Activated naive CD4-positive, alpha-beta T cell treated with anti-CD3 and anti-CD28 coated beads, Interleukin-2, amount 50 U/mL, for 72 hours (primary cell): ENCODE results near the gene ACTR5. TPM values are rescaled to one million over a fixed set of nuclear protein-coding genes. Genes with fewer than 3 reads are reported as not detected.
"Not testable (repeated sequence)": the region's sequence is repeated elsewhere in the genome, so short reads cannot be mapped to it uniquely, and the experiment has no call there.

Experiments used
- ATAC-seq, 2 donors: fragments of 150-1000 bp; cut with Tn5 transposase; 2 replicates each; pipeline ENCODE4 v1.10.0; 2021; ENCODE audit warnings: mild to moderate bottlenecking in 2 of 2, moderate library complexity in 2 of 2
- DNase-seq, 2 donors: peaks; one replicate each; pipeline ENCODE4 v3.0.0; 2021 to 2022; ENCODE audit warnings: low spot score in 2 of 2
- H3K27ac Mint-ChIP-seq, 2 donors: one replicate each; pipeline ENCODE4 v1.8.0; 2022; ENCODE audit warnings: mild to moderate bottlenecking in 2 of 2, mixed read lengths in 2 of 2
- H3K36me3 Mint-ChIP-seq, 2 donors: one replicate each; pipeline ENCODE4 v1.8.0; 2022; ENCODE audit warnings: mixed read lengths in 2 of 2
- H3K9me3 Mint-ChIP-seq, 2 donors: one replicate each; pipeline ENCODE4 v1.8.0; 2022; ENCODE audit warnings: mixed read lengths in 2 of 2
- total RNA-seq, 2 donors: library from RNA; stranded (reverse); gene quantifications; one replicate each; pipeline ENCODE4 v1.2.3, GENCODE V29; 2022

Gene ACTR5
- total RNA-seq, 2 donors from 2014 or later = 7.2 to 11.7 TPM

- peaks cover 42 to 51% of the 10 kb centered on the region in 2 donors for H3K36me3 Mint-ChIP-seq
Observed at GRCh38 chr20:38806855-38807655, 58.8 kb downstream of the ACTR5 start.

GRCh38 chr20:38809942-38810341 is 61.7 kb downstream of the ACTR5 start:
- DNase-seq (no peak), ATAC-seq (no peak)
- H3K27ac Mint-ChIP-seq = no peak overlapping the region
- peaks cover 42 to 57% of the 10 kb centered on the region in 2 donors for H3K36me3 Mint-ChIP-seq
- H3K9me3 Mint-ChIP-seq = no peaks in the 10 kb centered on the region

More at GRCh38 chr20:38806855-38807655, 58.8 kb downstream of the ACTR5 start:
- no peaks in the 10 kb centered on the region for H3K9me3 Mint-ChIP-seq
- ATAC-seq (peak; percentile 14 to 45), DNase-seq (peak; percentile 27 to 67)
- peak overlapping the region; percentile 81 to 89 for H3K27ac Mint-ChIP-seq

- Mint-ChIP-seq H3K9me3 (no peaks in the 10 kb centered on the region), H3K36me3 (peaks cover 42 to 66% of the 10 kb centered on the region in 2 donors), H3K27ac (no peak overlapping the region)
- ATAC-seq (peak in 1 of 2 donors; percentile 4), DNase-seq (no peak)
Observed at GRCh38 chr20:38810926-38811630, 62.8 kb downstream of the ACTR5 start.

- no peak overlapping the region for H3K27ac Mint-ChIP-seq
- ATAC-seq = no peak
- DNase-seq = no peak
- peaks cover 41 to 72% of the 10 kb centered on the region in 2 donors for H3K36me3 Mint-ChIP-seq
- H3K9me3 Mint-ChIP-seq = no peaks in the 10 kb centered on the region
Observed at GRCh38 chr20:38811769-38812168, 63.5 kb downstream of the ACTR5 start.

GRCh38 chr20:38812182-38812581 is 63.9 kb downstream of the ACTR5 start:
- peaks cover 41 to 72% of the 10 kb centered on the region in 2 donors for H3K36me3 Mint-ChIP-seq
- H3K27ac Mint-ChIP-seq = no peak overlapping the region
- no peaks in the 10 kb centered on the region for H3K9me3 Mint-ChIP-seq
- ATAC-seq (no peak), DNase-seq (no peak)

- DNase-seq (no peak), ATAC-seq (no peak)
- Mint-ChIP-seq H3K36me3 (peaks cover 41 to 71% of the 10 kb centered on the region in 2 donors), H3K27ac (no peak overlapping the region), H3K9me3 (no peaks in the 10 kb centered on the region)
Observed at GRCh38 chr20:38812709-38813573, 64.7 kb downstream of the ACTR5 start.

GRCh38 chr20:38813574-38813962 is 65.3 kb downstream of the ACTR5 start:
- peaks cover 41 to 71% of the 10 kb centered on the region in 2 donors for H3K36me3 Mint-ChIP-seq
- not testable (repeated sequence) for DNase-seq, H3K27ac Mint-ChIP-seq, ATAC-seq, H3K9me3 Mint-ChIP-seq

- H3K36me3 Mint-ChIP-seq = peaks cover 29 to 64% of the 10 kb centered on the region in 2 donors
Observed at GRCh38 chr20:38815446-38815845, 67.2 kb downstream of the ACTR5 start.

GRCh38 chr20:38818113-38819065 is 70.1 kb downstream of the ACTR5 start:
- Mint-ChIP-seq H3K9me3 (no peaks in the 10 kb centered on the region), H3K36me3 (peaks cover 21 to 60% of the 10 kb centered on the region in 2 donors), H3K27ac (peak overlapping the region; percentile 23 to 62)
- ATAC-seq (peak in 1 of 2 donors; percentile 41), DNase-seq (no peak)

More at GRCh38 chr20:38815446-38815845, 67.2 kb downstream of the ACTR5 start:
- no peaks in the 10 kb centered on the region for H3K9me3 Mint-ChIP-seq
- DNase-seq (no peak), ATAC-seq (no peak)
- peak overlapping the region in 1 of 2 donors; percentile 81 for H3K27ac Mint-ChIP-seq

Other genes starting within 250 kb of the ACTR5 start
- gene ADIG, start 167.3 kb upstream of the ACTR5 start, total RNA-seq = not detected
- not detected for gene ARHGAP40, start 146.7 kb upstream of the ACTR5 start, total RNA-seq
- gene SLC32A1, start 24.0 kb upstream of the ACTR5 start, total RNA-seq = not detected
- gene PPP1R16B, start 57.2 kb downstream of the ACTR5 start, total RNA-seq = 10 to 100 TPM; 45.5 to 80.4 TPM
- gene FAM83D, start 178.0 kb downstream of the ACTR5 start, total RNA-seq = 10 to 100 TPM; 14.5 to 18.4 TPM
- 10 to 100 TPM; 11.6 to 12.1 TPM for gene DHX35, start 213.9 kb downstream of the ACTR5 start, total RNA-seq